ENCODE results near the gene MYO5B. TPM values are rescaled to one million over a fixed set of nuclear protein-coding genes. Genes with fewer than 3 reads are reported as not detected.

MYO5B gene
- total and polyA plus RNA-seq, 2 of the 4 experiments (the other 2 are of a cell fraction) = 0.24 to 0.54 TPM

- Histone ChIP-seq H2BK20ac (ENCODE audit: low read depth, low read length) (no peak overlapping the region), H3K27ac (ENCODE audit: insufficient read depth, low read length) (no peak overlapping the region), H3K27me3 (ENCODE audit: control insufficient read depth, insufficient read depth, low read length) (peaks cover 5% of the 10 kb centered on the region; the same call in 1 of the 2 replicates), H3K4ac (ENCODE audit: low read depth, low read length) (no peak overlapping the region), H3K4me1 (ENCODE audit: control insufficient read depth, insufficient read depth, low read length) (no peaks in the 10 kb centered on the region), H3K9me3 (ENCODE audit: control insufficient read depth, insufficient read depth, low read length) (no peaks in the 10 kb centered on the region), H4K91ac (ENCODE audit: insufficient read depth, low read depth, low read length) (no peak overlapping the region), H4K8ac (ENCODE audit: low read depth in 2 of 2, low read length in 2 of 2) (no peak overlapping the region), H3K18ac (ENCODE audit: low read depth, low read length) (no peak overlapping the region), H3K14ac (replicated peaks; ENCODE audit: low read depth, low read length) (no peak overlapping the region), H3K36me3 (ENCODE audit: control insufficient read depth, insufficient read depth, low read length) (no peaks in the 10 kb centered on the region), H3K23ac (ENCODE audit: low read depth, low read length) (no peak overlapping the region), H3K4me3 (ENCODE audit: insufficient read depth, low read depth, low read length) (no peak overlapping the region), H3K9me1 (ENCODE audit: insufficient read depth, low read length) (no peaks in the 10 kb centered on the region), H2BK120ac (ENCODE audit: low read depth, low read length) (no peak overlapping the region), H2AK5ac (ENCODE audit: low read depth, low read length) (no peak overlapping the region), H2BK15ac (ENCODE audit: low read depth, low read length) (no peak overlapping the region), H3K9ac (ENCODE audit: low read depth, low read length) (no peak overlapping the region), H2BK5ac (ENCODE audit: low read depth, low read length, poor library complexity, severe bottlenecking) (no peak overlapping the region), H3K4me2 (ENCODE audit: low read depth, low read length) (no peak overlapping the region), H2AK9ac (replicated peaks; ENCODE audit: low read depth, low read length, poor library complexity) (no peak overlapping the region), H3K79me1 (ENCODE audit: low read depth in 1 of 2, low read length in 2 of 2) (no peaks in the 10 kb centered on the region), H4K5ac (ENCODE audit: low read depth, low read length) (no peak overlapping the region), H3K56ac (ENCODE audit: extremely low read depth, insufficient read depth, low read length) (no peak overlapping the region), H4K20me1 (ENCODE audit: insufficient read depth, low read length) (no peaks in the 10 kb centered on the region), H2AFZ (replicated peaks; ENCODE audit: low read length, poor library complexity) (no peak overlapping the region)
- in situ Hi-C loops (cut with MboI; ENCODE audit: low sequenced_read_pairs) = no loop called here
- BruUV-seq (replicated peaks) = no TSS peak
- CTCF ChIA-PET = interaction anchor here (1.1 kb wide), 1 partner anchor 13 kb away, joined by 5 read pairs; no protein-coding TSS in a partner anchor
- no CpG with 5 or more reads among the region's 7 CpGs for WGBS, 2 experiments (ENCODE audit: extremely low coverage in 2 of 2, insufficient read length in 1 of 2)
- TF ChIP-seq FOS (IDR thresholded peaks at IDR 0.05; ENCODE audit: low read depth, low read length) (no peak), CTCF (conservative IDR thresholded peaks at IDR 0.05; ENCODE audit: low read depth, low read length) (no peak), MXI1 (IDR thresholded peaks at IDR 0.05; ENCODE audit: borderline replicate concordance, low read depth, low read length) (no peak), RCOR1 (IDR thresholded peaks at IDR 0.05; ENCODE audit: insufficient replicate concordance, low read length) (no peak), USF2 (IDR thresholded peaks at IDR 0.05; ENCODE audit: low read depth, low read length) (no peak), RAD21 (IDR thresholded peaks at IDR 0.05; ENCODE audit: low read length) (no peak), MAFK (IDR thresholded peaks at IDR 0.05; ENCODE audit: low read depth, low read length) (no peak), ELK1 (IDR thresholded peaks at IDR 0.05; ENCODE audit: borderline replicate concordance, low read depth, low read length) (no peak), NFE2L2 (IDR thresholded peaks at IDR 0.05; ENCODE audit: low read depth, low read length) (no peak), POLR2A (IDR thresholded peaks at IDR 0.05; ENCODE audit: low read depth, low read length) (no peak)
- POLR2A ChIA-PET (ENCODE audit: unreplicated experiment) = no interaction called here
- intact Hi-C loops (cut with micrococcal nuclease) = no loop called here
- DNase-seq (peak; percentile 69), ATAC-seq (ENCODE audit: low read depth) (peak; percentile 70)
- dilution Hi-C loops (cut with HindIII; ENCODE audit: low sequenced_read_pairs, unreplicated experiment) = no loop called here
Observed at GRCh38 chr18:49898421-49898820, 296.5 kb downstream of the MYO5B start.

Measured in IMR-90 (cell line).